Measurements from ENCODE around the gene POLD4. TPM values are rescaled to one million over a fixed set of nuclear protein-coding genes. Genes with fewer than 3 reads are reported as not detected.
"Not testable (repeated sequence)": the region's sequence is repeated elsewhere in the genome, so short reads cannot be mapped to it uniquely, and the experiment has no call there.

The POLD4 gene
- total RNA-seq: 43.3 and 59.4 TPM in 2 replicates

- Histone ChIP-seq H3K36me3 (ENCODE audit: insufficient read depth, low read length) (peaks cover 4% of the 10 kb centered on the region), H2AFZ (ENCODE audit: low read length) (peak within 1 kb of the TSS; percentile 68), H3K9me3 (ENCODE audit: low read depth, low read length) (no peaks in the 10 kb centered on the region), H3K4me1 (ENCODE audit: insufficient read depth, low read length) (peaks cover 75% of the 10 kb centered on the region), H3K4me2 (ENCODE audit: insufficient read depth, low read length) (peak within 1 kb of the TSS; percentile 91), H3K27ac (ENCODE audit: low read depth, low read length) (peak within 1 kb of the TSS; percentile 90), H3K4me3 (ENCODE audit: insufficient read depth, low read length) (peak within 1 kb of the TSS; percentile 76), H4K20me1 (ENCODE audit: insufficient read depth, low read length) (no peaks in the 10 kb centered on the region), H3K27me3 (ENCODE audit: insufficient read depth, low read length) (no peaks in the 10 kb centered on the region), H3K79me2 (ENCODE audit: insufficient read depth, low read length) (peaks cover 18% of the 10 kb centered on the region)
- TF ChIP-seq CTCF (IDR thresholded peaks at IDR 0.05; ENCODE audit: extremely low read depth, low read depth, low read length): no peak
- peak; percentile 98 for DNase-seq (ENCODE audit: insufficient read length, low spot score, missing footprints)
Observed at GRCh38 chr11:67353317-67354074, at the start of gene POLD4. Gene POLD4 (minus strand): TSS chr11:67353546. CDS start chr11:67353399, 147 bp downstream.

- H3K9me3 ChIP-seq (ENCODE audit: low read depth, low read length); H3K27me3 ChIP-seq (ENCODE audit: insufficient read depth, low read length); DNase-seq (ENCODE audit: insufficient read length, low spot score, missing footprints); H2AFZ ChIP-seq (ENCODE audit: low read length); H3K4me3 ChIP-seq (ENCODE audit: insufficient read depth, low read length); H3K27ac ChIP-seq (ENCODE audit: low read depth, low read length); H3K4me2 ChIP-seq (ENCODE audit: insufficient read depth, low read length): not testable (repeated sequence)
- Histone ChIP-seq H3K79me2 (ENCODE audit: insufficient read depth, low read length) (peaks cover 26% of the 10 kb centered on the region), H4K20me1 (ENCODE audit: insufficient read depth, low read length) (peaks cover 24% of the 10 kb centered on the region), H3K4me1 (ENCODE audit: insufficient read depth, low read length) (peaks cover 17% of the 10 kb centered on the region), H3K36me3 (ENCODE audit: insufficient read depth, low read length) (peaks cover 22% of the 10 kb centered on the region)
Observed at GRCh38 chr11:67403085-67403484, 49.7 kb upstream of the POLD4 start.

GRCh38 chr11:67402192-67402839 is 49.0 kb upstream of the POLD4 start:
- H3K9me3 ChIP-seq (ENCODE audit: low read depth, low read length); H3K27me3 ChIP-seq (ENCODE audit: insufficient read depth, low read length); DNase-seq (ENCODE audit: insufficient read length, low spot score, missing footprints): not testable (repeated sequence)
- Histone ChIP-seq H3K4me3 (ENCODE audit: insufficient read depth, low read length) (peak overlapping the region; percentile 76), H4K20me1 (ENCODE audit: insufficient read depth, low read length) (peaks cover 28% of the 10 kb centered on the region), H3K27ac (ENCODE audit: low read depth, low read length) (peak overlapping the region; percentile 83), H3K4me1 (ENCODE audit: insufficient read depth, low read length) (peaks cover 17% of the 10 kb centered on the region), H3K36me3 (ENCODE audit: insufficient read depth, low read length) (peaks cover 29% of the 10 kb centered on the region), H2AFZ (ENCODE audit: low read length) (peak overlapping the region; percentile 97), H3K4me2 (ENCODE audit: insufficient read depth, low read length) (peak overlapping the region; percentile 99), H3K79me2 (ENCODE audit: insufficient read depth, low read length) (peaks cover 29% of the 10 kb centered on the region)

- Histone ChIP-seq H3K27ac (ENCODE audit: low read depth, low read length) (peak within 1 kb of the TSS; percentile 83), H4K20me1 (ENCODE audit: insufficient read depth, low read length) (peaks cover 28% of the 10 kb centered on the region), H3K4me3 (ENCODE audit: insufficient read depth, low read length) (peak within 1 kb of the TSS; percentile 94), H3K27me3 (ENCODE audit: insufficient read depth, low read length) (no peaks in the 10 kb centered on the region), H3K9me3 (ENCODE audit: low read depth, low read length) (no peaks in the 10 kb centered on the region), H3K79me2 (ENCODE audit: insufficient read depth, low read length) (peaks cover 29% of the 10 kb centered on the region), H2AFZ (ENCODE audit: low read length) (peak within 1 kb of the TSS; percentile 97), H3K4me2 (ENCODE audit: insufficient read depth, low read length) (peak within 1 kb of the TSS; percentile 99), H3K36me3 (ENCODE audit: insufficient read depth, low read length) (peaks cover 31% of the 10 kb centered on the region), H3K4me1 (ENCODE audit: insufficient read depth, low read length) (peaks cover 17% of the 10 kb centered on the region)
- TF ChIP-seq CTCF (IDR thresholded peaks at IDR 0.05; ENCODE audit: extremely low read depth, low read depth, low read length): peak; percentile 14
- DNase-seq (ENCODE audit: insufficient read length, low spot score, missing footprints): peak; percentile 100
Observed at GRCh38 chr11:67401495-67402191, 48.3 kb upstream of the POLD4 start, which contains the start of gene PPP1CA. Gene PPP1CA (minus strand): TSS chr11:67401858. CDS start chr11:67401782, 76 bp downstream.
